Measurements from ENCODE around the gene PCDHGC3.
"Not testable (repeated sequence)": the region's sequence is repeated elsewhere in the genome, so short reads cannot be mapped to it uniquely, and the experiment has no call there.

The PCDHGC3 gene

DNA sequence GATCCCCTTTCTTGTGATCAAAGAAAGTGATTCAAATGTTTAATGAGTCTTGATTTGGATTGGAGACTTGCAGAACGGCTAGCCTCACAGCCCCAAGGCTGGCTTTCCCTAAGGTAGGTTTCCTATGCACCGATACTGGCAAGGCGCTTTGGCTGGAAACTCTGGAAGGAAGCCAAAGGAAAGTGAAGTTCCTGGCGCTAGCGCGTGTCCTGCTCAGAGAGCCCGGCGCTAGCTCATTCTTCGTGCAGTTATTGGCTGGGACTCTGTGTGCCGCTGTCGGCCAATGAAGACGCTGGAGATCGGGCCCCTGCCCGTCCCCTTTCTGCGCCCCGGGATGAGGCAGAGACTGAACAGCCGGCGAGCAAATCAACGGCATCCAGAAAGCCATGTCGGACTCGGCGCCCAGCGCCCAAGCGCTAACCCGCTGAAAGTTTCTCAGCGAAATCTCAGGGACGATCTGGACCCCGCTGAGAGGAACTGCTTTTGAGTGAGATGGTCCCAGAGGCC, at the start of gene PCDHGC3:
PCDHGC3 (plus strand) TSS at position 342 of the 507 bp plus-strand sequence; CDS start at position 493, 151 bp downstream.
- peak; percentile 97 for DNase-seq

DNA sequence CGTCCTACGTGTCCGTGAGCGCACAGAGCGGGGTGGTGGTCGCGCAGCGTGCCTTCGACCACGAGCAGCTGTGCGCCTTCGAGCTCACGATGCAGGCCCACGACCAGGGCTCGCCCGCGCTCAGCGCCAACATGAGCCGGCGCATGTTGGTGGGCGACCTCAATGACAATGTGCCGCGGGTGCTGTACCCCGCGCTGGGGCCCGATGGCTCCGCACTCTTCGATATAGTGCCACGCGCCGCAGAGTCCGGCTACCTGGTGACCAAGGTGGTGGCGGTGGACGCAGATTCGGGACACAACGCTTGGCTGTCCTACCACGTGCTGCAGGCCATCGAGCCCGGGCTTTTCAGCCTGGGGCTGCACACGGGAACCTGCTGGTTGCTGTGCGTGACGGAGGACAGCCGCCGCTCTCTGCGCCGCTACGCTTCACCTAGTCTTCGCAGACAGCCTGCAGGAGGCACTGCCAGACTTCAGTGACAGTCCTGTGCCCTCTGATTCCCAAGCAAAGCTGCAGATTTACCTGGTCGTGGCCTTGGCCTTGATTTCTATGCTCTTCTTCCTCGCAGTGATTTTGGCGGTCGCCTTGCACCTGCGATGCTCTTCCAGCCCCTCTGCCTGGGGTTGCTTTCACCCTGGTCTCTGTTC, 47.9 kb upstream of the PCDHGC3 start:
- no peak for DNase-seq

DNA sequence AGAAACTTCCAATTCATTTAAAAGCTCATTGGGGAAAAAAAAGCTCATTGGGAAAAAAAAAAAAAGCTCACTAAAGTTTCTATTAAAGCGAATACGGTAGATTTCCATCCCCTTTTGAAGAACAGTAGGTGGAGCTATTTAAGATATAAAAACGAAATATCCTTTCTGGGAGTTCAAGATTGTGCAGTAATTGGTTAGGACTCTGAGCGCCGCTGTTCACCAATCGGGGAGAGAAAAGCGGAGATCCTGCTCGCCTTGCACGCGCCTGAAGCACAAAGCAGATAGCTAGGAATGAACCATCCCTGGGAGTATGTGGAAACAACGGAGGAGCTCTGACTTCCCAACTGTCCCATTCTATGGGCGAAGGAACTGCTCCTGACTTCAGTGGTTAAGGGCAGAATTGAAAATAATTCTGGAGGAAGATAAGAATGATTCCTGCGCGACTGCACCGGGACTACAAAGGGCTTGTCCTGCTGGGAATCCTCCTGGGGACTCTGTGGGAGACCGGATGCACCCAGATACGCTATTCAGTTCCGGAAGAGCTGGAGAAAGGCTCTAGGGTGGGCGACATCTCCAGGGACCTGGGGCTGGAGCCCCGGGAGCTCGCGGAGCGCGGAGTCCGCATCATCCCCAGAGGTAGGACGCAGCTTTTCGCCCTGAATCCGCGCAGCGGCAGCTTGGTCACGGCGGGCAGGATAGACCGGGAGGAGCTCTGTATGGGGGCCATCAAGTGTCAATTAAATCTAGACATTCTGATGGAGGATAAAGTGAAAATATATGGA, 45.2 kb upstream of the PCDHGC3 start, which contains the start of gene PCDHGA12:
PCDHGA12 (plus strand) TSS at position 176 of the 782 bp plus-strand sequence; CDS start at position 429, 253 bp downstream.
- DNase-seq, result no peak

DNA sequence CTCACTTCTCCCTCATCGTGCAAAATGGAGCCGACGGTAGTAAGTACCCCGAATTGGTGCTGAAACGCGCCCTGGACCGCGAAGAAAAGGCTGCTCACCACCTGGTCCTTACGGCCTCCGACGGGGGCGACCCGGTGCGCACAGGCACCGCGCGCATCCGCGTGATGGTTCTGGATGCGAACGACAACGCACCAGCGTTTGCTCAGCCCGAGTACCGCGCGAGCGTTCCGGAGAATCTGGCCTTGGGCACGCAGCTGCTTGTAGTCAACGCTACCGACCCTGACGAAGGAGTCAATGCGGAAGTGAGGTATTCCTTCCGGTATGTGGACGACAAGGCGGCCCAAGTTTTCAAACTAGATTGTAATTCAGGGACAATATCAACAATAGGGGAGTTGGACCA, 44.5 kb upstream of the PCDHGC3 start:
- DNase-seq, result no peak

DNA sequence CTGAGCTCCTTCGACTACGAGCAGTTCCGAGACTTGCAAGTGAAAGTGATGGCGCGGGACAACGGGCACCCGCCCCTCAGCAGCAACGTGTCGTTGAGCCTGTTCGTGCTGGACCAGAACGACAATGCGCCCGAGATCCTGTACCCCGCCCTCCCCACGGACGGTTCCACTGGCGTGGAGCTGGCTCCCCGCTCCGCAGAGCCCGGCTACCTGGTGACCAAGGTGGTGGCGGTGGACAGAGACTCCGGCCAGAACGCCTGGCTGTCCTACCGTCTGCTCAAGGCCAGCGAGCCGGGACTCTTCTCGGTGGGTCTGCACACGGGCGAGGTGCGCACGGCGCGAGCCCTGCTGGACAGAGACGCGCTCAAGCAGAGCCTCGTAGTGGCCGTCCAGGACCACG, 43.5 kb upstream of the PCDHGC3 start:
- not testable (repeated sequence) for DNase-seq

DNA sequence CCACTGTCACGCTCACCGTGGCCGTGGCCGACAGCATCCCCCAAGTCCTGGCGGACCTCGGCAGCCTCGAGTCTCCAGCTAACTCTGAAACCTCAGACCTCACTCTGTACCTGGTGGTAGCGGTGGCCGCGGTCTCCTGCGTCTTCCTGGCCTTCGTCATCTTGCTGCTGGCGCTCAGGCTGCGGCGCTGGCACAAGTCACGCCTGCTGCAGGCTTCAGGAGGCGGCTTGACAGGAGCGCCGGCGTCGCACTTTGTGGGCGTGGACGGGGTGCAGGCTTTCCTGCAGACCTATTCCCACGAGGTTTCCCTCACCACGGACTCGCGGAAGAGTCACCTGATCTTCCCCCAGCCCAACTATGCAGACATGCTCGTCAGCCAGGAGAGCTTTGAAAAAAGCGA, 43.0 kb upstream of the PCDHGC3 start:
- not testable (repeated sequence) for DNase-seq

DNA sequence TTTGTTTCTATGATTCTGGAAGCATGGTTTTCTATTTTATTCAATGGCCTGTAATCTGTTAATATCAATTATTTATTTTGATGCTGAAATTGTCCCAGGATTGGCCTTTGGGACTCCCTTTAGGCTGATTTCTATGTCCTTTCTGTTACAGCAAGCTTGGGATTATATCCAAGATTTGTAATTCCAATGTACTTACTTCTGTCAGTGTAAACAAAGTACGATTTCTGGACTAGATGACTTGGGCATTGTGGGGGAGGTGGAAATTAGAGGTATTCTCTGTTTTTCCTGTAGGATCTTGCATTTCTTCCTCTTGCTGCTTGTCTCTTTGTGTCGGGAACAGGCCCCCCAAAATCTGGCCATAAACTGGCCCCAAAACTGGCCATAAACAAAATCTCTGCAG, 41.8 kb upstream of the PCDHGC3 start:
- DNase-seq, result no peak

DNA sequence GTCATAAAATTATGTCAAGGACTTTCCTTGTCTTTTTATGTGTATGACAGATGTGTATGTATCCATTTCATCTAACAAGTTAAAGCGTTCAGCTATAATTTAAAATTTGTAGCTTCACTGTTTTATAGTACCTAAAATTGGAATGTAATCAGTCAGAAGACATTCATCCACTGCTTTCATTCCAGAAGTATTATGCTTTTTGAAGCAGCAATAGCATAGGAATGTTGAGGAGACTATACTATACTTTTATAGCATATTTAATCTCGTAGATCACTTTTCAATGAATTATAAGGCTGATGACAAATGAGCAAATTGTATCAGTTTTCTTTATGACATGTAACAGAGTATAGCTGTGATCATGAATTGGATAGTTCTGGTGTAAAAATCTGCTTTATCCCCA, 38.5 kb upstream of the PCDHGC3 start:
- no peak for DNase-seq

DNA sequence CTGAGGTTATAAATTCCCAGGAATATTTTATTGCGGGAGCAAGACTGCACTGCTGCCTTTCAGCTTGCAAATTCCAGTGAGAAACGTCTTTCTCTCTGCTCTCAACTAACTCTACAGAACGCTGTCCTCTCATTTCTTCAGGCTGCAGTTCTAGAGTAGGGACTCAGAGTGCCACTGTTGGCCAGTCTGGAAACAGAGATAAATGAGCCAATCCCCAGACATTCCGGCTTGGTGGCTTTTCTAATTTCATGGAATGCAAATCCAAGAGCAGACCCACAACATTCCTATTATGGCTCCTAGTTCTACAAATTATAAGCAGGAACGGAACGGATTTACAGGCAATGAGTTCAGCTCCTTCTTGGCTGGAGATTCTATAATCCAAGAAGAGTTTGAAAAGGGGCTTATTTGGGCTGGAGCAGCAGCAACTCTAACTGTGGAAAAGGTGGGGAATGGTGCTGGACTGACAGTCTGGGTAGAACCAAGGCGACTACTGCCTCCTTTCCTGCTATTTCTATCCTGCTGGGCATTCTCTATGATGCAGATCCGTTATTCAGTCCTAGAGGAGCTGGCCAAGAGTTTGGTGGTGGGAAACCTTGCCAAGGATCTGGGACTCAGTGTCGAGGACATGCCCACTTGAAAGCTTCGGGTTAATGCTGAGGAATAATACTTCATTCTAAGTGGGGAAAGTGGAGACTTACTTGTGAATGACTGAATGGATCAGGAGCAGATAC, 36.2 kb upstream of the PCDHGC3 start:
- no peak for DNase-seq

DNA sequence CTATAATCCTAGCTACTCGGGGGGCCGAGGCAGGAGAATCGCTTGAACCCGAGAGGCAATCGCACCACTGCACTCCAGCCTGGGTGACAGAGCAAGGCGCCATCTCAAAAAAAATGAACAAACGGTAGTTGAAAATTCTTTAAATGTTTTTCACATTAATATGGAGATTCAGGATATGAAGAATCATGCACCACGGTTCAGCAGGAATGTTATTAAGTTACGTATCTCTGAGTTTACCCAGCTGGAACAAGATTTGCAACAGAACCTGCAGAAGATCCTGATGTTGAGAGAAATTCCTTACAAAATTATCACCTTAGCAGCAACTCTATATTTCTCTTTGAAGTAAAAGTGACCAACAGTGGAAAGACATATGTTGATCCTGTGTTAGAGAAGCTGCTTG, 35.4 kb upstream of the PCDHGC3 start:
- no peak for DNase-seq

DNA sequence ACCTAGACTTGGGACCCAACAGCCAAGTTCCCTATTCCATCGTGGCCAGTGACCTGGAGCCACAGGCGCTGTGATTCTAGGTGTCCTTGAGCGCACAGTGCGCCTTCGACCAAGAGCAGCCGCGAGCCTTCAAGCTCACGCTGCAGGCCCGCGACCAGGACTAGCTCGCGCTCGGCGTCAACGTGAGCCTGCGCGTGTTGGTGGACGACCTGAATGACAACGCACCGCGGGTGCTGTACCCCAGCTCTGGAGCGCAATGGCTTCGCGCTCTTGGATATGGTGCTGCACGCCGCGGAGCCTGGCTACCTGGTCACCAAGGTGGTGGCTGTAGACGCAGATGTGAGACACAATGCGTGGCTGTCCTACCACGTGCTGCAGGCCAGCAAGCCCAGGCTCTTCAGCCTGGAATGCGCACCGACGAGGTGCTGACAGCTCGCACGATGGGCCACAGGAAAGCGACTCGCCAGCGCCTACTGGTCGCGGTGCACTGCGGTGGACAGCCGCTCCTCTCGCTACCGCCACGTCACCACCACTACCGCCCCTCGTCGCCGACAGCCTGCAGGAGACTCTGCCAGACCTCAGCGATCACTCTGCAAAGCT, 34.1 kb upstream of the PCDHGC3 start:
- DNase-seq, result no peak

DNA sequence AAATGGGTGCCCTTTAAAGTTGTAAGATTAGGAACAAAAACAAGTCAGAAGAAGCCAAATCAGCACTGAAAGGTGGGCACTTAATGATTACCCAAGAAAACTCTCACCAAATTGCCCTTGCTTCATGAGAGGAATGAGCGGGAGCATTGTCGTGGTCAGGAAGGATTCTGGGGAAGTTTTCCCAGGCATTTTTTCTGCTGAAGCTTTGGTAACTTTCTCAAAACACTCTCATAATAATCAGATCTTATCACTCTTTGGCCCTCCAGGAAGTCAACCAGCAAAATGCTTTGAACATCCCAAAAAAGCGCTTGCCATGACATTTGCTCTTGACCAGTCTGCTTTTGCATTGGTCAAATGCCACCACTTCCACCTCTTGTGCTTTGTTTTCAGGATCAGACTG, 10.4 kb upstream of the PCDHGC3 start:
- DNase-seq, result no peak

DNA sequence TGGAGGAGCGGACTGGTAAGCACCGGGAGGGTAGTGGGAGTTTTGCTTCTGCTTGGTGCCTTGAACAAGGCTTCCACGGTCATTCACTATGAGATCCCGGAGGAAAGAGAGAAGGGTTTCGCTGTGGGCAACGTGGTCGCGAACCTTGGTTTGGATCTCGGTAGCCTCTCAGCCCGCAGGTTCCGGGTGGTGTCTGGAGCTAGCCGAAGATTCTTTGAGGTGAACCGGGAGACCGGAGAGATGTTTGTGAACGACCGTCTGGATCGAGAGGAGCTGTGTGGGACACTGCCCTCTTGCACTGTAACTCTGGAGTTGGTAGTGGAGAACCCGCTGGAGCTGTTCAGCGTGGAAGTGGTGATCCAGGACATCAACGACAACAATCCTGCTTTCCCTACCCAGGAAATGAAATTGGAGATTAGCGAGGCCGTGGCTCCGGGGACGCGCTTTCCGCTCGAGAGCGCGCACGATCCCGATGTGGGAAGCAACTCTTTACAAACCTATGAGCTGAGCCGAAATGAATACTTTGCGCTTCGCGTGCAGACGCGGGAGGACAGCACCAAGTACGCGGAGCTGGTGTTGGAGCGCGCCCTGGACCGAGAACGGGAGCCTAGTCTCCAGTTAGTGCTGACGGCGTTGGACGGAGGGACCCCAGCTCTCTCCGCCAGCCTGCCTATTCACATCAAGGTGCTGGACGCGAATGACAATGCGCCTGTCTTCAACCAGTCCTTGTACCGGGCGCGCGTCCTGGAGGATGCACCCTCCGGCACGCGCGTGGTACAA, 556 bp downstream of the PCDHGC3 start:
- peak; percentile 92 for DNase-seq

DNA sequence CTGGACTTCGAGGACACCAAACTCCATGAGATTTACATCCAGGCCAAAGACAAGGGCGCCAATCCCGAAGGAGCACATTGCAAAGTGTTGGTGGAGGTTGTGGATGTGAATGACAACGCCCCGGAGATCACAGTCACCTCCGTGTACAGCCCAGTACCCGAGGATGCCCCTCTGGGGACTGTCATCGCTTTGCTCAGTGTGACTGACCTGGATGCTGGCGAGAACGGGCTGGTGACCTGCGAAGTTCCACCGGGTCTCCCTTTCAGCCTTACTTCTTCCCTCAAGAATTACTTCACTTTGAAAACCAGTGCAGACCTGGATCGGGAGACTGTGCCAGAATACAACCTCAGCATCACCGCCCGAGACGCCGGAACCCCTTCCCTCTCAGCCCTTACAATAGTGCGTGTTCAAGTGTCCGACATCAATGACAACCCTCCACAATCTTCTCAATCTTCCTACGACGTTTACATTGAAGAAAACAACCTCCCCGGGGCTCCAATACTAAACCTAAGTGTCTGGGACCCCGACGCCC, 1.3 kb downstream of the PCDHGC3 start:
- no peak for DNase-seq

DNA sequence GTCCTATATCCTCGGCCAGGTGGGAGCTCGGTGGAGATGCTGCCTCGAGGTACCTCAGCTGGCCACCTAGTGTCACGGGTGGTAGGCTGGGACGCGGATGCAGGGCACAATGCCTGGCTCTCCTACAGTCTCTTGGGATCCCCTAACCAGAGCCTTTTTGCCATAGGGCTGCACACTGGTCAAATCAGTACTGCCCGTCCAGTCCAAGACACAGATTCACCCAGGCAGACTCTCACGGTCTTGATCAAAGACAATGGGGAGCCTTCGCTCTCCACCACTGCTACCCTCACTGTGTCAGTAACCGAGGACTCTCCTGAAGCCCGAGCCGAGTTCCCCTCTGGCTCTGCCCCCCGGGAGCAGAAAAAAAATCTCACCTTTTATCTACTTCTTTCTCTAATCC, 2.0 kb downstream of the PCDHGC3 start:
- no peak for DNase-seq

DNA sequence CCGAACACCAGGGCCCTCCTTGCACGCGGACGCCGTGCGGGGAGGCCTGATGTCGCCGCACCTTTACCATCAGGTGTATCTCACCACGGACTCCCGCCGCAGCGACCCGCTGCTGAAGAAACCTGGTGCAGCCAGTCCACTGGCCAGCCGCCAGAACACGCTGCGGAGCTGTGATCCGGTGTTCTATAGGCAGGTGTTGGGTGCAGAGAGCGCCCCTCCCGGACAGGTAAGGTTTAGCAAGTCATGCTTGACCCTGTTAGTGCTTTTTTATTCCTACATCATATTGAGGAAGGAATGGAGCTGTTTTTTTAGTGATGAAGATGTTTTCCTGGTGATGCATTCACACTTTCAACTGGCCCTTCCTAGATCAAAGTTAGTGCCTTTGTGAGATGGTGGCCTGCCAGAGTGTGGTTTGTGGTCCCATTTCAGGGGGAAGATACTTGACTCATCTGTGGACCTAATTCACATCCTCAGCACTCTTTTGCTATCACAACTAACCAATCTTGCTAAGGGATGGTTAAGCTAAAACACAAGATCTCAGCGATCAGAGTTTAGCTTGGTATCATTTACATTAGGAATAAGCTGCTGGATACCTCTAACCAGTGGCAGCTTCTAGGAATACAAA, 2.7 kb downstream of the PCDHGC3 start:
- no peak for DNase-seq

DNA sequence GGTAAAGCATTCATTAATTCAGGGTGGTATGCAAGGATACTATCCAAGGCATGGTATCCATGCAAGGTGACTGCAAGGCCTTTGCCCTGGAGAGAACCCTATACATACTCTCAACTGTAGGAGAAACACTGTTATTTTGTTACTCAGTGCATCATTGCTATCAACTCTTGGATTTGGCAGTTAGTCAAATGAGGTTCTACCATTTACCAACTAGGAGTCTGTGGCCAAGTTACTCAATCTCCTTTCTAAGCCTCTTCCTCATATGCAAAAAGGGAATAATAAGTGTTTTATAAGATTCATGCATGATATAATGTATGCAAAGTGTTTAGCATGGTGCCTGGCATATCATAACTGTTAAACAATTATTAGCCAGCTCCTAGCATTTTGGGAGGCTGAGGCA, 4.0 kb downstream of the PCDHGC3 start:
- DNase-seq, result no peak

DNA sequence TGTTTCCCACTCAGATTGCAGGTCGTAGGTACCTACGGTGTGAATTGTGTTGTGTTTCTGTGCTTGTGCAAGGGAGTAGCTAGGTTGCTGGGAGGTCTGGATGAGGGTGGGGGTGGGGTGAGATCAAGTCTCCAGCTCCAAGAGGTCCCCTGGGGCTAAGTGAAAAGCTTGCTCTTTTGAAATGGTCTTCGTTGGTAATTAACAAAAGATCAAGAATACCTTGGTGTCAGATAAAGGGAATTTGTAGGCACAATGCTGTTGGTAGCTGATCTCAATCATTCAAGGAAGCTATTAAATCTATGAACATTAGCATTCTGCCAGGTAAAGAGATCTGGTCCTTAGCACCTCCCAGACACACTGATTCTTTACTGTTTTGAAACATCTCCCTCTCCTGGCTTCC, 8.1 kb downstream of the PCDHGC3 start:
- no peak for DNase-seq

DNA sequence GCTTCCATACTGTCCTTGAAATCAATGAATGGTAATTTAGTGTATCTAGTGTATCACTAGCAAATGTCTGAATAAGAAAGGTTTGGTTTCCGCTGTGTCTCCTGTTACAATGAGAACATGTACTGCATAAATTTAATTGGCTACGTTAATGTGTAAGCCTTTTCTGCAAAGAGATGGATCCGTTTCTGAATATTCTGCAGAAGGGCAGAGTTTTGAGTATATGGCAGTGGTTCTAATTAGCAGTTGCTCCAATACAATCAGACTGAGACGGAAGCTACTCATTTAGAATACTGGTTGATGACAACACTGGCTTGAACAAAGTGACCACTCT, 8.5 kb downstream of the PCDHGC3 start:
- no peak for DNase-seq

DNA sequence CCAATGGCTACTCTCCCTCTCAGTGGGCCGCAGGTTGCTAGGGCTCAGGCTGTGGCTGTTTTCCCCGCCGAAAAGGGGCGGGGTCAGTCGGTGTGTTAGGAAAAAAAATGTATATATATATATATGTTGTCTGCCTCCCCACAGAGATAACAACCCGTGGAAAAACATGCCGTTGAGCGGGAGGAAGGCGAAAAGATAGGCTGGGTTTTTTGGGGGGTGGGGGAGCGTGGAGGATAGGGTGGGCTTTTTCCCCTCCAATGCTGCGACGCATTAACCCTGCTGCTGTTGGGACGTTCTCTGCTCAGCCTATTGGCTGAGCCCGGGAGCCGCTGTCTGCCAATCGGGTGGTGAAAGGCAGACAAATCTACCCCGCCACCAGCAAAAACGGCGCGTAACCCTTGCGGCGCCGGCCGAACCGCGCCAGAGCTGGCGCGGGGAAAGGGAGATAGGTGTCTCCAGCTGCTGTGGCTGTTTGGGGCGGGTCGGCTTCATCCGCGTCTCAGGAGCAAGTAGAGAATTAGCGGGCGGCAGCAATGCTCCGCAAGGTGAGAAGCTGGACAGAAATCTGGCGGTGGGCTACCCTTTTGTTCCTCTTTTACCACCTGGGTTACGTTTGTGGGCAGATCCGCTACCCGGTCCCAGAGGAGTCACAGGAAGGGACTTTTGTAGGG, 9.0 kb downstream of the PCDHGC3 start, which contains the start of gene PCDHGC4:
PCDHGC4 (plus strand) TSS at position 390 of the 671 bp plus-strand sequence; CDS start at position 534, 144 bp downstream.
- DNase-seq, result peak; percentile 60
